Astrocyte (in vitro differentiated cells and primary cell): ENCODE results near the gene SIGLEC11.

Source experiments
- EZH2 ChIP-seq: IDR thresholded peaks from 2 replicates; pipeline ENCODE4 v1.6.1; 2012; ENCODE audit warnings: mild to moderate bottlenecking, low read length, inconsistent platforms; ENCODE audit not compliant: insufficient read depth
- TF ChIP-seq, protein P1 (sequence below): IDR thresholded peaks from 2 replicates; pipeline ENCODE4 v1.5.1; 2011; ENCODE audit warnings: low read depth, mild to moderate bottlenecking, inconsistent platforms, low read length, moderate library complexity; ENCODE audit not compliant: insufficient read depth

DNA sequence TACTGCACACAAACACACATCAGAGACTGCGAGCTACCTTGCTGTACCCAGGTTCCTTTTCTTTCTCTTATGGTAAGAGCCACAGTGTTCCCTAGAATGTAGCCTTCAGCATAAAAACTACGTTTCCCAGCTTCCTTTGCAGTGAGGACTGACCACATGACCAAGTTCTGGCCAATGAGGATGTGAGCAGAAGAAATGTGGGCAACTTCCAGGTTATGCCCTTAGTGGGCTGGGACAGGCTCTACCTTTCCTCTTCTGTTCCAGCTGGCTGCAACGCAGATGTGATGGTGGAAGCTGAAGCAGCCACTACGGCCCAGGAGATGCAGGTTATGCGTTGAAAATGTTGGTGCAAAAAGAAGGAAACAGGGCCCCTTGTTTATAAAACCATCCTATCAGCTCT lies 36.7 kb upstream of the SIGLEC11 start:
- TF ChIP-seq, protein P1, sequence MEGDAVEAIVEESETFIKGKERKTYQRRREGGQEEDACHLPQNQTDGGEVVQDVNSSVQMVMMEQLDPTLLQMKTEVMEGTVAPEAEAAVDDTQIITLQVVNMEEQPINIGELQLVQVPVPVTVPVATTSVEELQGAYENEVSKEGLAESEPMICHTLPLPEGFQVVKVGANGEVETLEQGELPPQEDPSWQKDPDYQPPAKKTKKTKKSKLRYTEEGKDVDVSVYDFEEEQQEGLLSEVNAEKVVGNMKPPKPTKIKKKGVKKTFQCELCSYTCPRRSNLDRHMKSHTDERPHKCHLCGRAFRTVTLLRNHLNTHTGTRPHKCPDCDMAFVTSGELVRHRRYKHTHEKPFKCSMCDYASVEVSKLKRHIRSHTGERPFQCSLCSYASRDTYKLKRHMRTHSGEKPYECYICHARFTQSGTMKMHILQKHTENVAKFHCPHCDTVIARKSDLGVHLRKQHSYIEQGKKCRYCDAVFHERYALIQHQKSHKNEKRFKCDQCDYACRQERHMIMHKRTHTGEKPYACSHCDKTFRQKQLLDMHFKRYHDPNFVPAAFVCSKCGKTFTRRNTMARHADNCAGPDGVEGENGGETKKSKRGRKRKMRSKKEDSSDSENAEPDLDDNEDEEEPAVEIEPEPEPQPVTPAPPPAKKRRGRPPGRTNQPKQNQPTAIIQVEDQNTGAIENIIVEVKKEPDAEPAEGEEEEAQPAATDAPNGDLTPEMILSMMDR: no peak
- no peak for TF ChIP-seq EZH2
